DOHH2 (cell line): Measurements from ENCODE around the gene CCDC9.

Experiments
- H3F3A ChIP-seq: fragments of 200-600 bp; sonication (generic), shearing (Covaris generic); 2 replicates; pipeline ENCODE4 v1.6.0; 2016; ENCODE audit warnings: antibody characterized with exemption, mild to moderate bottlenecking; ENCODE audit not compliant: control insufficient read depth, insufficient read depth
- H3K27ac ChIP-seq: fragments of 200-600 bp; sonication (generic); 2 replicates; pipeline ENCODE4 v1.5.1; 2014; ENCODE audit warnings: low read depth, mild to moderate bottlenecking, low read length, moderate library complexity
- H3K27me3 ChIP-seq: fragments of 200-600 bp; sonication (generic); 2 replicates; pipeline ENCODE4 v1.6.1; 2014; ENCODE audit warnings: mild to moderate bottlenecking, low read length, mixed read lengths; ENCODE audit not compliant: control insufficient read depth
- H3K36me3 ChIP-seq: fragments of 200-600 bp; sonication (generic); 2 replicates; pipeline ENCODE4 v1.6.1; 2014; ENCODE audit warnings: mild to moderate bottlenecking, low read length, moderate library complexity, mixed read lengths; ENCODE audit not compliant: control insufficient read depth
- H3K4me1 ChIP-seq: fragments of 200-600 bp; sonication (generic); 2 replicates; pipeline ENCODE4 v1.6.1; 2014; ENCODE audit warnings: mild to moderate bottlenecking, low read length, mixed read lengths; ENCODE audit not compliant: control insufficient read depth
- H3K4me2 ChIP-seq: fragments of 200-600 bp; sonication (generic); 2 replicates; pipeline ENCODE4 v1.6.0; 2014; ENCODE audit warnings: mild to moderate bottlenecking, low read length, moderate library complexity
- H3K4me3 ChIP-seq: fragments of 200-600 bp; sonication (generic); 2 replicates; pipeline ENCODE4 v1.5.1; 2014; ENCODE audit warnings: mild to moderate bottlenecking, low read length, mixed read lengths
- H3K79me2 ChIP-seq: fragments of 200-600 bp; sonication (generic); 2 replicates; pipeline ENCODE4 v1.6.1; 2014; ENCODE audit warnings: mild to moderate bottlenecking, low read length, mixed read lengths; ENCODE audit not compliant: control insufficient read depth
- H3K9me2 ChIP-seq: fragments of 200-600 bp; sonication (generic); replicated peaks from 2 replicates; pipeline ENCODE4 v1.6.1; 2014; ENCODE audit warnings: mild to moderate bottlenecking, low read length, mixed read lengths; ENCODE audit not compliant: control insufficient read depth
- H3K9me3 ChIP-seq: fragments of 200-600 bp; sonication (generic); 2 replicates; pipeline ENCODE4 v1.6.1; 2014; ENCODE audit warnings: antibody characterized with exemption, low read length, mixed read lengths; ENCODE audit not compliant: control insufficient read depth, insufficient read depth
- H4K20me1 ChIP-seq: fragments of 200-600 bp; sonication (generic); 2 replicates; pipeline ENCODE4 v1.6.0; 2014; ENCODE audit warnings: low read depth, mild to moderate bottlenecking, antibody characterized with exemption, low read length, moderate library complexity; ENCODE audit not compliant: control insufficient read depth, insufficient read depth
- EZH2phosphoT487 ChIP-seq: fragments of 200-600 bp; sonication (generic); IDR thresholded peaks from 2 replicates; pipeline ENCODE4 v1.6.1; 2017; ENCODE audit warnings: borderline replicate concordance, mild to moderate bottlenecking, antibody characterized with exemption, low read length, moderate library complexity, mixed read lengths
- TF ChIP-seq, protein P1 (sequence below): fragments of 200-600 bp; sonication (generic); IDR thresholded peaks from one replicate; pipeline ENCODE4 v1.5.1; 2014; ENCODE audit warnings: antibody characterized with exemption, mild to moderate bottlenecking, low read depth, low read length; ENCODE audit not compliant: poor library complexity, severe bottlenecking

Gene CCDC9

DNA sequence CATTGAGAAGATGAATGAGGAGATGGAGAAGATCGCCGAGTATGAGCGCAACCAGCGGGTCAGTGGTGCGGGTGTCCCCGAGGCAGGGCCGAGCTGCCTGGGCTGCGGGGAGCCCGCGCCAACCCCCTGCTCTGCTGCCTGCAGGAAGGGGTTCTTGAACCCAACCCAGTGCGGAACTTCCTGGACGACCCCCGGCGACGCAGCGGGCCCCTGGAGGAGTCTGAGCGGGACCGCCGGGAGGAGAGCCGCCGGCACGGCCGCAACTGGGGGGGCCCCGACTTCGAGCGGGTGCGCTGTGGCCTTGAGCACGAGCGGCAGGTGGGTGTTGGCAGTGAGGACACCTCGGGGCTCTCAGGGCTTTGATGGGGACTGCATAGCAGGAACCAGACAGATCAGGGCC is 8.3 kb downstream of the CCDC9 start:
- TF ChIP-seq, protein P1, sequence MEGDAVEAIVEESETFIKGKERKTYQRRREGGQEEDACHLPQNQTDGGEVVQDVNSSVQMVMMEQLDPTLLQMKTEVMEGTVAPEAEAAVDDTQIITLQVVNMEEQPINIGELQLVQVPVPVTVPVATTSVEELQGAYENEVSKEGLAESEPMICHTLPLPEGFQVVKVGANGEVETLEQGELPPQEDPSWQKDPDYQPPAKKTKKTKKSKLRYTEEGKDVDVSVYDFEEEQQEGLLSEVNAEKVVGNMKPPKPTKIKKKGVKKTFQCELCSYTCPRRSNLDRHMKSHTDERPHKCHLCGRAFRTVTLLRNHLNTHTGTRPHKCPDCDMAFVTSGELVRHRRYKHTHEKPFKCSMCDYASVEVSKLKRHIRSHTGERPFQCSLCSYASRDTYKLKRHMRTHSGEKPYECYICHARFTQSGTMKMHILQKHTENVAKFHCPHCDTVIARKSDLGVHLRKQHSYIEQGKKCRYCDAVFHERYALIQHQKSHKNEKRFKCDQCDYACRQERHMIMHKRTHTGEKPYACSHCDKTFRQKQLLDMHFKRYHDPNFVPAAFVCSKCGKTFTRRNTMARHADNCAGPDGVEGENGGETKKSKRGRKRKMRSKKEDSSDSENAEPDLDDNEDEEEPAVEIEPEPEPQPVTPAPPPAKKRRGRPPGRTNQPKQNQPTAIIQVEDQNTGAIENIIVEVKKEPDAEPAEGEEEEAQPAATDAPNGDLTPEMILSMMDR, result no peak
- no peak for TF ChIP-seq EZH2phosphoT487
- no peaks in the 10 kb centered on the region for H3K9me2 ChIP-seq
- no peaks in the 10 kb centered on the region for H3K27me3 ChIP-seq
- no peaks in the 10 kb centered on the region for H4K20me1 ChIP-seq
- H3K9me3 ChIP-seq, result no peaks in the 10 kb centered on the region
- H3F3A ChIP-seq, result no peaks in the 10 kb centered on the region
- peaks cover 10% of the 10 kb centered on the region for H3K4me1 ChIP-seq
- no peak overlapping the region for H3K4me2 ChIP-seq
- no peaks in the 10 kb centered on the region for H3K79me2 ChIP-seq
- H3K36me3 ChIP-seq, result peaks cover 37% of the 10 kb centered on the region
- no peak overlapping the region for H3K4me3 ChIP-seq
- no peak overlapping the region for H3K27ac ChIP-seq

DNA sequence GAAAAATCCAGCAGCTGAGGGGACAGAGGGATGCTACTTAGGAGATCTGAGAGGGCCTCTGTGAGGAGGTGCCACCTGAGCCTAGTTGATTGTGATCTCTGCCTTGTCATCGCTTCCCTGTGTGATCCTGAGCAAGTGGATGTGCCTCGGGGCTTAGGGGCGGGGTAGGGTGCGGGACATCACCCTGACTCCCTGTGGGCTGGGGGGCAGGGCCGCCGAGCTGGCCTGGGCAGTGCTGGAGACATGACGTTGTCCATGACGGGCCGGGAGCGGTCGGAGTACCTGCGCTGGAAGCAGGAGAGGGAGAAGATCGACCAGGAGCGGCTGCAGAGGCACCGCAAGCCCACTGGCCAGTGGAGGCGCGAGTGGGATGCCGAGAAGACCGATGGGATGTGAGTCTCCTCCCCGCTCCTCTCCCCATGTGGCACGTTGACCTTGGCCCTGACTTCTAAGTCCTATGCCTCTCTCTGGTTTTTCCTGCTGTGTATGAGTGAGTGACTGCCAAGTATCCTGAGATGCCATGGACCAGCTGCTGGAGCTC is 10.1 kb downstream of the CCDC9 start:
- H3F3A ChIP-seq, result no peaks in the 10 kb centered on the region
- H3K4me1 ChIP-seq, result peaks cover 10% of the 10 kb centered on the region
- H3K27ac ChIP-seq, result no peak overlapping the region
- H3K9me2 ChIP-seq, result no peaks in the 10 kb centered on the region
- TF ChIP-seq, protein P1, result no peak
- no peak for TF ChIP-seq EZH2phosphoT487
- peaks cover 28% of the 10 kb centered on the region for H3K36me3 ChIP-seq
- H3K4me3 ChIP-seq, result no peak overlapping the region
- no peaks in the 10 kb centered on the region for H4K20me1 ChIP-seq
- no peaks in the 10 kb centered on the region for H3K9me3 ChIP-seq
- H3K4me2 ChIP-seq, result no peak overlapping the region
- H3K27me3 ChIP-seq, result no peaks in the 10 kb centered on the region
- no peaks in the 10 kb centered on the region for H3K79me2 ChIP-seq

DNA sequence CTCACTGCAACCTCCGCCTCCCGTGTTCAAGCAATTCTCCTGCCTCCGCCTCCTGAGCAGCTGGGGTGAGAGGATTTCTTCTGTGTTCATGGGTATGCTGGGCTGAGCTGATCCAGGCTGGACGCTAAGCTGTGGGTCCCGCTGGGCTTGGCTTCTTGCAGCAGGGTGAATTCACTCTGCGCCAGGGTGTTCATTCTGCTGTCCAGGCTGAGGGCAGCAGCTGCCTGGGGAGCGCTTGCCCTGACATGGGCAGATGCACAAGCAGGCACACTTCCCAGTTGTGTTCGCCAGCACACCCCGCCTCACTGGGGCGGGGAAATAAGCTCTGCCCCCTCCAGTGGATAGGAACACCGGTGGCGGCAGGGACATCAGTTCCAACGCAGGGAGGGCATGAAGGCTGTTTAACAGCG is 11.0 kb downstream of the CCDC9 start:
- TF ChIP-seq, protein P1, result no peak
- TF ChIP-seq EZH2phosphoT487, result no peak

DNA sequence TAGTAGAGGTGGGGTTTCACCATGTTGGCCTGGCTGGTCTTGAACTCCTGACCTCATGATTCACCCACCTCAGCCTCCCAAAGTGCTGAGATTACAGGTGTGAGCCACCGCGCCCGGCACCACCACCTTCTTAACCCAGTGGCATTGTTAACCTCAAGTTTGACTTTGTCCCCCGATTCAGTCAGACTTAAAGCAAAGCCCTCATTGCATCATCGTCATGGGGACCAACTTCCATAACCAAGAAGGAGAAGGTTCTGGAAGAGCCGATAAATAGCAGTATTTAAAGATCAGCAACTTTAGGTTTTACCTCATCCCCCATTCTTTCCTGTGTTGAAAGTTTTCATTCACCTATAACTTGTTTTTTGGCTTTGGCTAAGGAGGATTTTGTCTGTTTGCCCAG is 11.7 kb downstream of the CCDC9 start:
- no peak overlapping the region for H3K4me3 ChIP-seq
- H3K4me2 ChIP-seq, result no peak overlapping the region
- no peaks in the 10 kb centered on the region for H4K20me1 ChIP-seq
- H3K79me2 ChIP-seq, result no peaks in the 10 kb centered on the region
- H3K9me2 ChIP-seq, result no peaks in the 10 kb centered on the region
- no peaks in the 10 kb centered on the region for H3K9me3 ChIP-seq
- H3F3A ChIP-seq, result no peaks in the 10 kb centered on the region
- peaks cover 20% of the 10 kb centered on the region for H3K36me3 ChIP-seq
- H3K27ac ChIP-seq, result no peak overlapping the region
- H3K4me1 ChIP-seq, result peaks cover 10% of the 10 kb centered on the region
- H3K27me3 ChIP-seq, result no peaks in the 10 kb centered on the region
- no peak for TF ChIP-seq EZH2phosphoT487
- TF ChIP-seq, protein P1, result no peak

More for the DNA sequence above, 11.0 kb downstream of the CCDC9 start:
- H3K4me3 ChIP-seq, result no peak overlapping the region
- H3K79me2 ChIP-seq, result no peaks in the 10 kb centered on the region
- no peaks in the 10 kb centered on the region for H3K9me3 ChIP-seq
- no peak overlapping the region for H3K4me2 ChIP-seq
- no peaks in the 10 kb centered on the region for H3K9me2 ChIP-seq
- peaks cover 27% of the 10 kb centered on the region for H3K36me3 ChIP-seq
- no peaks in the 10 kb centered on the region for H3K27me3 ChIP-seq
- no peaks in the 10 kb centered on the region for H3F3A ChIP-seq
- H3K27ac ChIP-seq, result no peak overlapping the region
- no peaks in the 10 kb centered on the region for H4K20me1 ChIP-seq
- peaks cover 7% of the 10 kb centered on the region for H3K4me1 ChIP-seq
